ENCODE data around the gene ATXN1L.

DNA sequence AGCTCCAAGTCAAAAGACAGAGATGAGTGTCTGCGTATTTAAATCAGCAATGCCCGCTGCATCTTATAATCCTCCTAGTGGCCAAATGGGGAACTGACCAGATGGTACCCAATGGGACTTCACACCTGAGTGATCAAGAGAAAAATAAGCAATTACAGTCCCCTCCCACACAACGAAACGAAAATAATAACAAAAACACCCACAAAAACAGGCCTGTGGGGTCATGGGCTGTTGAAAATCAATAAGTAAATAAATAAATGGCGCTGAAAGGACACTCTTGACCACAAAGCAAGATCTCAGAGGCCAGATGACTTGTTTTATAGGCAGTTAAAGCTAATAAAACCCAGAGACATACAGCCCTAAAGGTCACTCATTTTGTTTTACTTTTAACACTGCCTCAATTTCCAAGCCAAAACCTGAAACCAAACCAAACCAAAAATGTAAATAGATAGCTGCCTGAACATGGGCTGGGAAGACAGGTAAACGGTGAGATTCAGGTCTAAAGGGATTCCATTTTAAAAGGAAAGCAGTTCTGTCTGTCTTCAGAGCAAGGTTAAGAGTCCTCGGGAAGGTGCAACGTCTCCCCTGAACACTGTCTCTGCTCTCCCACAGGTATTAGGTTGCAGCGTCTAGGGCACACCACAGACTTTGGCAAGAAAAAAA, 36.9 kb downstream of the ATXN1L start:
- TF ChIP-seq, protein P1, sequence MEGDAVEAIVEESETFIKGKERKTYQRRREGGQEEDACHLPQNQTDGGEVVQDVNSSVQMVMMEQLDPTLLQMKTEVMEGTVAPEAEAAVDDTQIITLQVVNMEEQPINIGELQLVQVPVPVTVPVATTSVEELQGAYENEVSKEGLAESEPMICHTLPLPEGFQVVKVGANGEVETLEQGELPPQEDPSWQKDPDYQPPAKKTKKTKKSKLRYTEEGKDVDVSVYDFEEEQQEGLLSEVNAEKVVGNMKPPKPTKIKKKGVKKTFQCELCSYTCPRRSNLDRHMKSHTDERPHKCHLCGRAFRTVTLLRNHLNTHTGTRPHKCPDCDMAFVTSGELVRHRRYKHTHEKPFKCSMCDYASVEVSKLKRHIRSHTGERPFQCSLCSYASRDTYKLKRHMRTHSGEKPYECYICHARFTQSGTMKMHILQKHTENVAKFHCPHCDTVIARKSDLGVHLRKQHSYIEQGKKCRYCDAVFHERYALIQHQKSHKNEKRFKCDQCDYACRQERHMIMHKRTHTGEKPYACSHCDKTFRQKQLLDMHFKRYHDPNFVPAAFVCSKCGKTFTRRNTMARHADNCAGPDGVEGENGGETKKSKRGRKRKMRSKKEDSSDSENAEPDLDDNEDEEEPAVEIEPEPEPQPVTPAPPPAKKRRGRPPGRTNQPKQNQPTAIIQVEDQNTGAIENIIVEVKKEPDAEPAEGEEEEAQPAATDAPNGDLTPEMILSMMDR (IDR thresholded peaks at IDR 0.05; ENCODE audit: low read depth, low read length, poor library complexity, severe bottlenecking) = peak; percentile 81
- no peak for TF ChIP-seq EZH2phosphoT487 (IDR thresholded peaks at IDR 0.05; ENCODE audit: borderline replicate concordance, low read length)
